HEK293 (cell line): Measurements from ENCODE around the gene DNAL4.

ENCODE experiments used
- CTCF ChIA-PET: fragments of 350-600 bp; formaldehyde crosslinking; extraction: SDS; loops from one replicate; lab custom pipeline; 2021; ENCODE audit warnings: antibody characterized with exemption; lab: Yijun Ruan, JAX
- POLR2A ChIA-PET: fragments of 300-600 bp; formaldehyde crosslinking; extraction: SDS; loops from one replicate; lab custom pipeline; 2020; ENCODE audit warnings: antibody characterized with exemption, inconsistent platforms; lab: Yijun Ruan, JAX
- H3K27ac ChIP-seq: fragments of 200-500 bp; sonication (Bioruptor generic); 2 replicates; pipeline ENCODE4 v1.5.1; 2014; ENCODE audit warnings: low read depth, low read length, control low read depth, inconsistent platforms; ENCODE audit errors: extremely low read depth
- H3K36me3 ChIP-seq, 2 experiments: fragments of 200-500 bp in 1 of 2; sonication (Bioruptor generic) in 1 of 2; 1 replicate in 1 of 2; 2 replicates in 1 of 2; pipeline ENCODE4 v1.5.1; 2014 to 2017; ENCODE audit warnings: inconsistent platforms in 2 of 2, low read length in 2 of 2; ENCODE audit not compliant: control insufficient read depth in 2 of 2, insufficient read depth in 1 of 2
- H3K4me1 ChIP-seq: fragments of 200-500 bp; sonication (Bioruptor generic); 2 replicates; pipeline ENCODE4 v1.5.1; 2014; ENCODE audit warnings: mild to moderate bottlenecking, low read length, inconsistent platforms; ENCODE audit not compliant: control insufficient read depth, insufficient read depth
- H3K4me3 ChIP-seq: 2 replicates; pipeline ENCODE4 v1.5.1; 2011; ENCODE audit warnings: low read depth, mild to moderate bottlenecking, control low read depth, low read length, moderate library complexity
- H3K9me3 ChIP-seq: fragments of 200-500 bp; sonication (Bioruptor generic); 2 replicates; pipeline ENCODE4 v1.5.1; 2014; ENCODE audit warnings: low read depth, low read length, inconsistent platforms; ENCODE audit not compliant: control insufficient read depth, insufficient read depth
- KLF10 ChIP-seq: fragments of 450-650 bp; IDR thresholded peaks from 2 replicates; pipeline ENCODE4 v1.5.1; 2018; ENCODE audit warnings: missing biosample characterization, mild to moderate bottlenecking, missing genetic modification characterization
- KLF17 ChIP-seq: fragments of 450-650 bp; formaldehyde crosslinking; IDR thresholded peaks from 2 replicates; pipeline ENCODE4 v1.5.1; 2016; ENCODE audit warnings: missing biosample characterization, missing genetic modification characterization
- KLF9 ChIP-seq: fragments of 450-650 bp; formaldehyde crosslinking; IDR thresholded peaks from 2 replicates; pipeline ENCODE4 v1.5.1; 2016; ENCODE audit warnings: missing biosample characterization, missing genetic modification characterization, low read depth
- MEIS1 ChIP-seq: sonication (generic); formaldehyde crosslinking; IDR thresholded peaks from 2 replicates; pipeline ENCODE4 v1.8.1; 2022; ENCODE audit warnings: missing genetic modification reagents, mild to moderate bottlenecking, borderline replicate concordance
- RBAK ChIP-seq: fragments of 450-650 bp; formaldehyde crosslinking; IDR thresholded peaks from 2 replicates; pipeline ENCODE4 v1.5.1; 2016; ENCODE audit warnings: missing biosample characterization, missing genetic modification characterization
- SCRT1 ChIP-seq: fragments of 450-650 bp; formaldehyde crosslinking; IDR thresholded peaks from 2 replicates; pipeline ENCODE4 v1.5.1; 2016; ENCODE audit warnings: missing biosample characterization, missing genetic modification characterization, borderline replicate concordance
- SCRT2 ChIP-seq: fragments of 450-650 bp; formaldehyde crosslinking; IDR thresholded peaks from 2 replicates; pipeline ENCODE4 v1.5.1; 2016; ENCODE audit warnings: missing biosample characterization, missing genetic modification characterization
- ZBTB17 ChIP-seq: fragments of 450-650 bp; formaldehyde crosslinking; IDR thresholded peaks from 2 replicates; pipeline ENCODE4 v1.5.1; 2016; ENCODE audit warnings: missing biosample characterization, missing genetic modification characterization
- ZBTB26 ChIP-seq: fragments of 450-650 bp; formaldehyde crosslinking; optimal IDR thresholded peaks from 2 replicates; pipeline ENCODE3; 2016; ENCODE audit warnings: missing biosample characterization, mild to moderate bottlenecking, missing genetic modification characterization
- ZNF112 ChIP-seq: fragments of 450-650 bp; formaldehyde crosslinking; IDR thresholded peaks from 2 replicates; pipeline ENCODE4 v1.5.0; 2017; ENCODE audit warnings: missing biosample characterization, missing genetic modification characterization
- ZNF202 ChIP-seq: fragments of 450-650 bp; formaldehyde crosslinking; IDR thresholded peaks from 2 replicates; pipeline ENCODE4 v1.5.1; 2016; ENCODE audit warnings: missing biosample characterization, missing genetic modification characterization, borderline replicate concordance
- ZNF266 ChIP-seq: fragments of 450-650 bp; formaldehyde crosslinking; IDR thresholded peaks from 2 replicates; pipeline ENCODE4 v1.5.1; 2016; ENCODE audit warnings: missing biosample characterization, missing genetic modification characterization, low read depth
- ZNF473 ChIP-seq: fragments of 450-650 bp; formaldehyde crosslinking; IDR thresholded peaks from 2 replicates; pipeline ENCODE4 v1.5.1; 2017; ENCODE audit warnings: missing biosample characterization, missing genetic modification characterization
- ZNF513 ChIP-seq: fragments of 450-650 bp; IDR thresholded peaks from 2 replicates; pipeline ENCODE4 v1.5.1; 2018; ENCODE audit warnings: missing biosample characterization, missing genetic modification characterization
- ZNF621 ChIP-seq: fragments of 450-650 bp; formaldehyde crosslinking; IDR thresholded peaks from 2 replicates; pipeline ENCODE4 v1.5.1; 2017; ENCODE audit warnings: missing biosample characterization, missing genetic modification characterization
- ZSCAN18 ChIP-seq: fragments of 450-650 bp; formaldehyde crosslinking; IDR thresholded peaks from 2 replicates; pipeline ENCODE4 v1.5.1; 2016; ENCODE audit warnings: missing biosample characterization, missing genetic modification characterization

DNAL4 gene

GRCh38 chr22:38793317-38793716 is 626 bp downstream of the DNAL4 start:
- Histone ChIP-seq H3K36me3 (peaks cover 0 to 12% of the 10 kb centered on the region in 2 experiments; a peak in 1 of 3 replicates), H3K27ac (peak overlapping the region; percentile 19; the same call in 1 of the 2 replicates), H3K9me3 (no peaks in the 10 kb centered on the region), H3K4me1 (peaks cover 6% of the 10 kb centered on the region; the same call in 1 of the 2 replicates), H3K4me3 (peak overlapping the region; percentile 77)
- ChIA-PET CTCF (interaction anchor here (0.6 to 1.2 kb wide), 2 partner anchors 8 to 24 kb away, joined by 3 to 9 read pairs; no protein-coding TSS in a partner anchor), POLR2A (no interaction called here)
- no peak for TF ChIP-seq ZNF621

- H3K27ac ChIP-seq, result no peak overlapping the region
- POLR2A ChIA-PET, result no interaction called here
- no peak for TF ChIP-seq MEIS1 (CRISPR knock-in tag)
- no peak for TF ChIP-seq KLF9 (tag by site-specific recombination)
- no peak for TF ChIP-seq KLF10 (tag by site-specific recombination)
- TF ChIP-seq RBAK (tag by site-specific recombination), result no peak
- H3K36me3 ChIP-seq, result peaks cover 0 to 12% of the 10 kb centered on the region in 2 experiments; a peak in 1 of 3 replicates
- H3K4me1 ChIP-seq, result peaks cover 6% of the 10 kb centered on the region; the same call in 1 of the 2 replicates
- H3K9me3 ChIP-seq, result no peaks in the 10 kb centered on the region
- CTCF ChIA-PET, result interaction anchor here (0.9 to 1.2 kb wide), 3 partner anchors 24 to 77 kb away, joined by 3 to 9 read pairs (median 4); no protein-coding TSS in a partner anchor
- H3K4me3 ChIP-seq, result peak overlapping the region; percentile 77; the same call in 1 of the 2 replicates
Measured at GRCh38 chr22:38792833-38793232, 1.1 kb downstream of the DNAL4 start.

GRCh38 chr22:38789606-38790005 is 4.3 kb downstream of the DNAL4 start:
- peak; percentile 78 for TF ChIP-seq SCRT1 (tag by site-specific recombination)
- peak; percentile 91 for TF ChIP-seq SCRT2
- no peak for TF ChIP-seq MEIS1 (CRISPR knock-in tag)
- Histone ChIP-seq H3K4me1 (peaks cover 6% of the 10 kb centered on the region; the same call in 1 of the 2 replicates), H3K27ac (no peak overlapping the region), H3K9me3 (no peaks in the 10 kb centered on the region), H3K4me3 (no peak overlapping the region), H3K36me3 (peaks cover 0 to 14% of the 10 kb centered on the region in 2 experiments; a peak in 1 of 3 replicates)
- ChIA-PET POLR2A (interaction anchor here (0.9 to 1.3 kb wide), 2 partner anchors 9 to 53 kb away, joined by 3 read pairs; no protein-coding TSS in a partner anchor), CTCF (interaction anchor here (0.6 to 1.1 kb wide), 3 partner anchors 21 to 26 kb away, joined by 3 to 14 read pairs (median 4); no protein-coding TSS in a partner anchor)

- Histone ChIP-seq H3K4me1 (peaks cover 4% of the 10 kb centered on the region; the same call in 1 of the 2 replicates), H3K27ac (no peak overlapping the region), H3K36me3 (peaks cover 0 to 14% of the 10 kb centered on the region in 2 experiments; a peak in 1 of 3 replicates), H3K9me3 (no peaks in the 10 kb centered on the region), H3K4me3 (no peak overlapping the region)
- ChIA-PET POLR2A (interaction anchor here (0.5 kb wide), 1 partner anchor 13 kb away, joined by 4 read pairs; no protein-coding TSS in a partner anchor), CTCF (interaction anchor here (0.7 to 1.1 kb wide), 2 partner anchors 20 to 32 kb away, joined by 3 to 14 read pairs; no protein-coding TSS in a partner anchor)
- TF ChIP-seq ZNF266 (tag by site-specific recombination) (no peak), ZBTB17 (tag by site-specific recombination) (peak; percentile 82)
Measured at GRCh38 chr22:38788846-38789245, 5.1 kb downstream of the DNAL4 start.

- Histone ChIP-seq H3K27ac (no peak overlapping the region), H3K9me3 (no peaks in the 10 kb centered on the region), H3K4me1 (peaks cover 1% of the 10 kb centered on the region; the same call in 1 of the 2 replicates), H3K4me3 (no peak overlapping the region), H3K36me3 (peaks cover 0 to 14% of the 10 kb centered on the region in 2 experiments; a peak in 1 of 3 replicates)
- ChIA-PET CTCF (interaction anchor here (0.7 to 1.4 kb wide), 3 partner anchors 20 to 33 kb away, joined by 3 to 8 read pairs (median 5); no protein-coding TSS in a partner anchor), POLR2A (interaction anchor here (0.5 kb wide), 1 partner anchor 14 kb away, joined by 4 read pairs; no protein-coding TSS in a partner anchor)
- TF ChIP-seq ZBTB26 (tag by site-specific recombination), result no peak
- TF ChIP-seq KLF17 (tag by site-specific recombination), result no peak
- no peak for TF ChIP-seq ZNF473
- no peak for TF ChIP-seq ZNF202
- no peak for TF ChIP-seq ZSCAN18
- no peak for TF ChIP-seq ZNF112 (tag by site-specific recombination)
- TF ChIP-seq ZNF513 (tag by site-specific recombination), result no peak
Measured at GRCh38 chr22:38788021-38788816, 5.7 kb downstream of the DNAL4 start.
